ENCODE results near the gene TBC1D10A.
"Not testable (repeated sequence)": the region's sequence is repeated elsewhere in the genome, so short reads cannot be mapped to it uniquely, and the experiment has no call there.

TBC1D10A gene

GRCh38 chr22:30347255-30347892 lies 20.6 kb upstream of the TBC1D10A start:
- DNase-seq (ENCODE audit: low read depth), result no peak
- no peak for TF ChIP-seq CTCF (conservative IDR thresholded peaks at IDR 0.05; ENCODE audit: low read depth, low read length)
- no peak overlapping the region for H3K4me3 ChIP-seq (ENCODE audit: low read length)

DNA sequence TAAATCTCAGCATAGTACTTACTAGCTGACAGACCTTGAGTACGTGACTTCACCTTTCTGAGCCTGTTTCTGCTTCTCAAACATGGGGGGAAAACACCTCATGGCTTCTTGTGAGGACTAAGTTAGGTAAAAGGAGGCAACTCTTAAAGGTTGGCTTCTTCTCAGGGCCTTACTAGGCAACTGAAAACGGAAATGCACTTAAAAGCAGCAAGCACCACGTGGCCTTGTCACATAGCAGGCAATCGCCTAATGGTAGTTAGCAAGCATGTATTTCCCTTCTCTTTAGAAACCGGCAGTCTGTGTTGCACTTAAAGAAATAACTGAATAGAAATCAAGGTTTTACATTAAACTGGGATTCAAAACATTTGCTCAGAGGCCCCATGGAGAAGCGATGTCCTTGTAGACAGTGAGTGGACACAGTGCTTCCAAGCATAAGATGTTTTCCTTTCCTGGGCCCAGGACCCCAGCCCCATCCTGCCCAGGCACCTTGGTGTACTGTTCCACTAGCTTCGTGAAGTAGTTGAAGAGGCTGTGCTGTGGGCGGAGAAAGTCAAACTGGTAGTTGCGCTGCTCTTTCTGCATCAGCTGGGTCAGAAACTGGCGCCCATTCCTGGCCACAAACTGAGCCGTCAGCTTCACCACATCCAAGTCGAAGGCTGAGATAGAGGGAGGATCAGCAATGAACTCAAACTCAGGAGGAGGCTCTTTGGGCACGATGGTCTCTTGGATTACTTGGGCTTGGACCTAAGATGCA lies 17.9 kb upstream of the TBC1D10A start:
- no peak for DNase-seq (ENCODE audit: low read depth)
- TF ChIP-seq CTCF (conservative IDR thresholded peaks at IDR 0.05; ENCODE audit: low read depth, low read length), result no peak

DNA sequence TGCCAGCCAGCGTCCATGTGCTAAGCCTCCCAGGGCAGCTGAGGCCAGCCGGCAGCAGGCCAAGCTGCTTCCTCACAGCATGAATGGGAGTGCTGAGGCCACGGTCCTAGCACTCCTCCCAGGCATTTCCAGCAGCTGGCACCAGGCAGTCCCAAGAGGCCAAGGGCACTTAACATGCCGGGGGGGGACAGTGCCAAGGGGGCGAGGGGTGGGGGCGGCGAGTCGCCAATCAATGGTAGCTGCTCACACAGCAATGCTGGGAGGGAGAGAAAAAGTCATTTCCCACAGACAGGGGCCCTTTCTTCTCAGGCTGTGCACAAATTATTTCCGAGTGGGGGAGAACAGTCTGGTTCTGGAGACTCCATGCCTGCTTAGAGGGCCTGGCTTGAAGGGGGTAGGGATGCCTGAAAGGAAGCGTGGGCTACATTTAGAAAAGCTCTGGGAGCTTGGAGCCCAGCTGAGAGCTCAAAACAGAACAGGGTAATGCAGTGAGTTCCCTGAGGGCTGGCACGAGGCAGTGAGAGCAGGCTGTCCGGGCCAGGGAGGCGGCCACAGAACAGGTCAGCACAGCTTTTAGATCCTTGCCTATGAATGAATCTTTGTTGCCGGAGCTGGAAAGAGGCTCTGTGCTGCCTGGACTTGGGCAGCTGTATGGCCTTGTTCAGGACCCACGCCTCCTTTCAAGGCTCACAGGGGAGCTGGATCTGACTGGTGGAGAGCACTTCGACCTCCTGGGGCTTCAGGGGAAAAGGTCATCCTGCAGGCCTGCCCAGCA lies 14.4 kb upstream of the TBC1D10A start:
- no peak overlapping the region for H3K4me3 ChIP-seq (ENCODE audit: low read length)
- no peak for DNase-seq (ENCODE audit: low read depth)
- TF ChIP-seq CTCF (conservative IDR thresholded peaks at IDR 0.05; ENCODE audit: low read depth, low read length), result no peak

More for the DNA sequence above, 17.9 kb upstream of the TBC1D10A start:
- no peak overlapping the region for H3K4me3 ChIP-seq (ENCODE audit: low read length)

- DNase-seq (ENCODE audit: low read depth), result no peak
- H3K4me3 ChIP-seq (ENCODE audit: low read length), result no peak overlapping the region
- no peak for TF ChIP-seq CTCF (conservative IDR thresholded peaks at IDR 0.05; ENCODE audit: low read depth, low read length)
Measured at GRCh38 chr22:30338802-30339201, 12.1 kb upstream of the TBC1D10A start.

DNA sequence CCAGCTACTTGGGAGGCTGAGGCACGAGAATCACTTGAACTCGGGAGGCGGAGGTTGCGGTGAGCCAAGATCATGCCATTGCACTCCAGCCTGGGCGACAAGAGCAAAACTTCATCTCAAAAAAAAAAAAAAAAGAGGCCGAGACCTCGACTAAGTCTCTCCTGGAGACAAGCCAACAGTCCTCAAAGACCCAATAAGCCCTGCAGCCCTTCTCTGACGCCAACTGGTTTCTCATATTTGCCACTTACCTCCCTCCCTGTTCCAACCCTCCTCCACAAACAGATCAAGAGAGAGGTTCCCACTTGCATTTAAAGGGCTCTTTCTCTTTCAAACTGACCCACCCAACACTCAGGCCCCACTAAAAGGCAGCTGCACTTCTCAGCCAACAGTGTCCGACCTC lies 11.6 kb upstream of the TBC1D10A start:
- DNase-seq (ENCODE audit: low read depth); H3K4me3 ChIP-seq (ENCODE audit: low read length): not testable (repeated sequence)

GRCh38 chr22:30337461-30337778 lies 10.7 kb upstream of the TBC1D10A start:
- H3K4me3 ChIP-seq (ENCODE audit: low read length), result no peak overlapping the region
- no peak for DNase-seq (ENCODE audit: low read depth)
- TF ChIP-seq CTCF (conservative IDR thresholded peaks at IDR 0.05; ENCODE audit: low read depth, low read length), result no peak

GRCh38 chr22:30336752-30337460 lies 10.2 kb upstream of the TBC1D10A start:
- no peak for DNase-seq (ENCODE audit: low read depth)
- no peak overlapping the region for H3K4me3 ChIP-seq (ENCODE audit: low read length)
- no peak for TF ChIP-seq CTCF (conservative IDR thresholded peaks at IDR 0.05; ENCODE audit: low read depth, low read length)

Measured in retinal pigment epithelial cell (primary cell).